GM19452 (cell line): ENCODE measurements around the gene RNF217.
"Not testable (repeated sequence)": the region's sequence is repeated elsewhere in the genome, so short reads cannot be mapped to it uniquely, and the experiment has no call there.

Source experiments
- ATAC-seq: cut with Tn5 transposase; IDR thresholded peaks from one replicate; pipeline ENCODE4 v1.9.1; 2021; ENCODE audit not compliant: unreplicated experiment

The RNF217 gene

DNA sequence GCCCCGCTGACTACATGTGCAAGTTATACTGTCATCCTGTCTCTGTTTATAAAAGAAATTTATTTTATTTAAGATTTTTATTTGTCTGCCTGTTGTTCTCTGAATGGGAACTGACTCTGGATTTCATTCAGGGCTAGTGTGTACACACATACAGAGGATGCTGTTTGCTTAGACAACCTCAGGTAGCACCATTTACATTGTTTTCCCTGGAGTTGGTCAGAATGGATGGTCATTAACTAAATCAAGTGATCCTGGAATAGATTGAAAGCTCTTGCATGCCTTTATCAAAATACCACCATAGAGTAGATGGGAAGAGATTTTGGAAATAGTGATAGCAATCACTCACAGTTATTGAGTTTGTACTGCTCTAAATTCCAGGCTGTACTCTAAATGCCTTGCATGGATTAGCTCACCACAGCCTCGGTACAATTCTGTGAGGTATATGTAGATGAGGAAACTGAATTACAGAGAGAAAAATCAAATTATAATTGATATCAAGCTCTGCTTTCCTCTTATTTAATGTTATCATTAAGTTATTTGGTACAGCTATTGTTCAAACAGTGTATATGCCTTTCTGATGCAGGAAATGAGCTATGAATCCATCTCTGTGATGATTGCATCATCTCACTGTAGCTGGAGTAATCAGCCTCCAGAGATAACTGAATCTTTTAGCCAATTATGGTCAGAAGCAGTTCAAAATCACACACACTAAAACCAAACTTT lies 51.9 kb downstream of the RNF217 start:
- ATAC-seq = no peak

DNA sequence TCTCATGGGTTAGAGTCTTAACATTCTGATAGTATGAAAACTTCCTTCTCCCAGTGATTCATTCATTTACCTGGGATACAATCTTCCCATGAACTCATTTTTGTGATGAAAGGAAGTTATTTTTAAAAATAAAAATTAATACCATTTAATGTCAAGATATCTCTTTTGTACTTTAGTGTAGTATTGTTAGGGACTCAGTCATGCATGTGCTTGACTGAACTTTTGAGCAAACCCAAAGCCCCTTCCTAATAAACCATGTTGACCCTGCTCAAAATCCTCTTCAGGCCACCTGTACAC lies 52.4 kb downstream of the RNF217 start:
- no peak for ATAC-seq

DNA sequence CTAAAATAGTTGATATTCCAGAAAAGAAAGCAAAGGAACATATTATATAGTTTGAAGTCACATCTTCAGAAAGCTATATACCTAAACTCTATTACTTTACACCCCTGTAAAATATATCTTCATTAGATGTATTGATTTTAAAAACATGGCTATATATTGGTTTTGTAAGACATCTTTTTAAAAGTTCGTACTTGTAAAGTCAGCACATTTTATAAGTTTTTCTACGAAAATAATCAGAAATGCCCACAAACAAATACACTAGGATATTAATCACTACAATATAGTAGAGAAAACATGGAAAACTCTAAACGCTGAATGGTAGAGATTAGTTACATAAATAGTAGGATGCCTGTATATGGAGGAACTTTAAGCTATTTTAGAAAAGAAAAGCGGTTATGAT lies 52.9 kb downstream of the RNF217 start:
- ATAC-seq = no peak

DNA sequence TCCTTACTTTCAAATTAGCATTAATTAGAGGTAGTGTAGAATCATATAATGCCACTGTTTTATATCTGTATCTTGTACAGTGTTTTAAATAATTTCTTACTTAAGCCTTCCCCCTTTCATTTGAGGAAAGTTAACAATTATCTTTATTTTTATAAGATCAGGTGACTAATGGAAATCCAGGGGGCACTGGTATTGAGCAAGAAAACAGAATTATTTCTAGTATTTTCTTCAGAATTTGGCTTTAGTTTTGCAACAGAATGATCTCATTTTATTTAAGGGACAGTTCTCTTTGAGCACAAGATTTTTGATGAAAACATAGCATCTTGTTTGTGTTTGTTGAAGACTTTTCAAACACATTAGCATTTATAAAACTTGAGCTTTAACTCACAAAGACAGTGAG lies 55.9 kb downstream of the RNF217 start:
- ATAC-seq = no peak

DNA sequence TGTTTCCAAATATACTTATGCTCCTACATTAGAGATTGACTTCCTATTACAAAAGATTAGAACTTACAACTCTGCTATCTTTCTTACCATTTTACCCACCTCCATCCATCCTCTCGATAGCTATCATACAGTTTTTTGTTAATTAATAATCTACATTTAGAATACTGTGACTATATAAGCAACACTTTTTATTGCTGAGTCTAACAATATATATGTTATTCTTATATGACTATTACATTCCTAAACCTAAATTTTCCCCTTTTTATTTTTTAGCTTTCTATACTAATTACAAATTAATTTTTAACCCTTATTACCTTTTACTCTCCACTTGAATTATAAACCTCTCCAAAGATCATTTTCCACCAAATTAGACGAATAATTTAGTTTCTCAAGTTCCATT lies 57.0 kb downstream of the RNF217 start:
- no peak for ATAC-seq

DNA sequence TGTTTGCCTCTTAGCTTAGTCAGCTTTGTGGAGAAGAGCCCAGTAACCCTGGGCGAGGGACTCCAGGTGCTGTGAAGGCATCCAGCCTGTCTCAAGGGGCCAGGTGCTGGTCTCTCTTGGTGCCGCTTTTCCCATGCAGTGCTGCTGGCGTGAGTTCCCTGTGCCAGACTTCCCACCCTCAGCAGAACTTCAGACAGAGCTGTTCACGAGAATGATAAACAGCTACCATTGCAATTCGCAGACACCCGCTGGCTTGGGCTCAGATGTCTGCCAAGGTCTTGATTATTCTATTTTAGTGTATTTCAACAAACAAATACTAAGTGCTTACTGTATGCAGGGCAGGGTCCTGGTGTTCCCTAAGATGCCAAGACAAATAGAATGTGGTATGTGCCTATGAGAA lies 57.7 kb downstream of the RNF217 start:
- no peak for ATAC-seq

DNA sequence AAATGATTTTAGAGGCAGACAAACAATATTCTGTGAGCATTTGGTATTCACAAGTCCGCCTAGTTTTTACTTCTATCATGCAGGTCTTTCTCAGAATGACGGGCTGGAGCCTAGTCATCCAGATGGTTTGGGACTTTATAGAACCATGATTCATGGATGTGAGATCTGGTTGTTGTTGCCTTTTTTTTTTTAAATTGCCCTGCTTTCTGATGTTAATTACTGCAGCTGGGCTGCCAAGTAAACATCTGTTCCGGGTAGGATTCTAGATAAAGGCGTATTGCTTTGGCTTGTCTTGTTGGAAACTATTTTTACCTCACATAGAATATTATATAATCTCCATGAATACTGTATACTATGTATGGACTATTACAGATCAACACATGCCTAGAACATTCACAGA lies 58.1 kb downstream of the RNF217 start:
- ATAC-seq = no peak

DNA sequence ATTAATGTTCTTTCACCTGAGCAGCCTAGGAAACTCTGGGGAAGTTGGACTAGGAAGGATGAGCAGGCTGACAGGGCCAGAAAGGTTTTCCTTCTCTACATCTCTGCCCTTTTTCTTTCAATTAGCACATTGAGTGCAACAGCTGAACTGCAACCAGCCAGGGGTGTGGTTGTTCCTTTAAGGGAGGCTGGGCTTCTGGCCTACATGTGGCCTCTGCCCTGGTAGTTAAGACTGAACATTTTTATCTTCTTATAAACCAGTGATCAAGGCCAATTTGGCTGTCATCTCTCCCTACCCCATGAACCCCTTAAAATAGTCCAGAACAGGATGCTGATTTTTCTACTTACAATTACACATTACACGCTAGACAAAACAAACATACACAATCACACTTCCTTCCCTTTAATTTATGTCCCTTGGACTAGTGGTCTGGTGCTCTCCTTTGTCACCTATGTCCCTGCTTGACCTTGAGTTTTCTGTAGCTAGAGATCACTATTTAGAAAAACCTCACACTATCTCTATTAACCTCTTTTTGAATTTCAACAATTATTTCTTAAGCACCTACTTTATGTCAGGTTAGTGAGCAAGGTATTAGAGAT lies 60.3 kb downstream of the RNF217 start:
- no peak for ATAC-seq

DNA sequence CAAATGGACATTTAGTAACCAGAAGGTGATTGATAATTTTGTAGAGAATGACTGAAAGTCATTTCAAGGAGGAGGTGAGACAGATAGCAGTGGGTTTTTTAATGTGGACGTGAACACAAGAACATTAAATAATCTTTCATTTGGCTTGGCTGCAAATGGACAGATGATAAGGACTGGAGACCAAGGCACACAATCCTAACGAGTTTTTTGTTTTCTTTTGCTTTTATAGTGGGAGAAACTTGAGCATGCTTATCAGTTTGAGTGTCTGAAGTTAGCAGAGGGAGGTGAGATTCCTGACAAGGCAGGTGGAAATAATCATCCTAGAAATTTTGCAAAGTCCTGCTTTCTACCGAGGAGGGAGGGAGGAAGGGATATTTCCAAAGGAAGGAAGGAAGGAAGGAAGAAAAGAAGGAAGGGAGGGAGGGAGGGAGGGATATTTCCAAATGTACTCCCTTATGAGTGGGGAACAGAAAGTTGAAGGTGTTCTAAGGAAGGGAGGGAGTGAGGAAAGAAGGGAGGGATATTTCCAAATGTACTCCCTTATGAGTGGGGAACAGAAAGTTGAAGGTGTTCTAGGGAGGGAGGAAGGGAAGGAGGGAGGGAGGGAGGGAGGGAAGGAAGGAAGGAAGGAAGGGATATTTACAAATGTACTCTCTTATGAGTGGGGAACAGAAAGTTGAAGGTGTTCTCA lies 63.1 kb downstream of the RNF217 start:
- ATAC-seq = no peak

DNA sequence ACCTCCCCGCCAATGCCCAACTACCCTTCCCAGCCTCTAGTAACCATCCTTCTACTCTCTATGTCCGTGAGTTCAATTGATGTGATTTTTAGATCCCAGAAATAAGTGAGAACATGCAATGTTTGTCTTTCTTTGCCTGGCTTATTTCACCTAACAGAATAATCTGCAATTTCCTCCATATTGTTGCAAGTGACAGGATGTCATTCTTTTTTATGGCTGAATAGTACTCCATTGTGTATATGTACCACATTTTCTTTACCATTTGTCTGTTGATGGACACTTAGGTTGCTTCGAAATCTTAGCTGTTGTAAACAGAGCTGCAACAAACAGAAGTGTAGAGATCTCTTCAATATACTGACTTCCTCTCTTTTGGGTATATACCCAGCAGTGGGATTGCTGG lies 65.0 kb downstream of the RNF217 start:
- ATAC-seq = no peak

DNA sequence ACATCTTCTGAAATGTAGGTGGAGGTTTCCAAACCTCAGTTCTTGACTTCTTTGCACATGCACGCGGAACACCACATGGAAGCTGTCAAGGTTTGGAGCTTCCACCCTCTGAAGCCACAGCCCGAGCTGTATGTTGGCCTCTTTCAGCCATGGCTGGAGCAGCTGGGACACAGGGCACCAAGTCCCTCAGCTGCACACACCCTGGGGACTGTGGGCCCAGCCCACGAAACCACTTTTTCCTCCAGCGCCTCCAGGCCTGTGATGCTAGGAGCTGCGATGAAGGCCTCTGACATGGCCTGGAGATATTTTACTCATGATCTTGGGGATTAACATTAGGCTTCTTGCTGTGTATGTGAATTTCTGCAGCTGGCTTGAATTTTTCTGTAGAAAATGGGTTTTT lies 68.7 kb downstream of the RNF217 start:
- ATAC-seq = no peak

DNA sequence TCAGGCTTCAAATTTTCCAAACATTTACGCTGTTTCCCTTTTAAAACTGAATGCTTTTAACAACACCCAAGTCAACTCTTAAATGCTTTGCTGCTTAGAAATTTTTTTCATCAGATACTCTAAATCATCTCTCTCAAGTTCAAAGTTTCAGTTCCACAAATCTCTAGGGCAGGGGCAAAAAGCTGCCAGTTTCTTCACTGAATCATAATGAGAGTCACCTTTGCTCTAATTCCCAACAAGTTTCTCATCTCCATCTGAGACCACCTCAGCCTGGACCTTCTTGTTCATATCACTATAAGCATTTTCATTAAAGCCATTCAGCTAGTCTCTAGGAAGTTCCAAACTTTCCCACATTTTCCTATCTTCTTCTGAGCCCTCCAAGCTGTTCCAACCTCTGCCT lies 69.1 kb downstream of the RNF217 start:
- ATAC-seq = no peak

DNA sequence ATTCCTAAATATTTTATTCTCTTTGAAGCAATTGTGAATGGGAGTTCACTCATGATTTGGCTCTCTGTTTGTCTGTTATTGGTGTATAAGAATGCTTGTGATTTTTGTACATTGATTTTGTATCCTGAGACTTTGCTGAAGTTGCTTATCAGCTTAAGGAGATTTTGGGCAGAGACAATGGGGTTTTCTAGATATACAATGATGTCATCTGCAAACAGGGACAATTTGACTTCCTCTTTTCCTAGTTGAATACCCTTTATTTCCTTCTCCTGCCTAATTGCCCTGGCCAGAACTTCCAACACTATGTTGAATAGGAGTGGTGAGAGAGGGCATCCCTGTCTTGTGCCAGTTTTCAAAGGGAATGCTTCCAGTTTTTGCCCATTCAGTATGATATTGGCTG lies 72.7 kb downstream of the RNF217 start:
- ATAC-seq = not testable (repeated sequence)

DNA sequence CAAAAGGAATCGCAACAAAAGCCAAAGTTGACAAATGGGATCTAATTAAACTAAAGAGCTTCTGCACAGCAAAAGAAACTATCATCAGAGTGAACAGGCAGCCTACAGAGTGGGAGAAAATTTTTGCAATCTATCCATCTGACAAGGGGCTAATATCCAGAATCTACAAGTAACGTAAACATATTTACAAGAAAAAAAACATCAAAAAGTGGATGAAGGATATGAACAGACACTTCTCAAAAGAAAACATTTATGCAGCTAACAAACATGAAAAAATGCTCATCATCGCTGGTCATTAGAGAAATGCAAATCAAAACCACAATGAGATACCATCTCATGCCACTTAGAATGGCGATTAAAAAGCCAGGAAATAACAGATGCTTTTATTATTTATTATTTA lies 74.2 kb downstream of the RNF217 start:
- not testable (repeated sequence) for ATAC-seq

DNA sequence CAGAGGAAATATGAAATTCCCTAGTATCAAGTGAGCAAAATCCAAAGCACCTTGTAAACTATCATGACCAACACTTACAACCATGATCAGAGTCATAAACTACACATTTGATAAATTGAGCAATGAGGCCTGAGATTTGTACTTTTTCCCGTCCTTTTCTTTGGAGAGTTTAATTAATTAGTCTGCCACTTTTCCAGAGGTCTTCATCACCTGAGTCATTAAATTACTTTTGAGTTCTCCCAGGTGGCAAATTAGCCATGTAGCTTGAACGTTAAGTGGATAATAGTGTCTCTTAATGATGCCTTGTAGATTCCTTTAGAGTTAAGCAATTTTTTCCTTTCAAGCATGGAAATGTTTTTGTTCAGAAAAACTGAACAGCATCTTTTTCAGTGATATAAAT lies 75.6 kb downstream of the RNF217 start:
- ATAC-seq = no peak

DNA sequence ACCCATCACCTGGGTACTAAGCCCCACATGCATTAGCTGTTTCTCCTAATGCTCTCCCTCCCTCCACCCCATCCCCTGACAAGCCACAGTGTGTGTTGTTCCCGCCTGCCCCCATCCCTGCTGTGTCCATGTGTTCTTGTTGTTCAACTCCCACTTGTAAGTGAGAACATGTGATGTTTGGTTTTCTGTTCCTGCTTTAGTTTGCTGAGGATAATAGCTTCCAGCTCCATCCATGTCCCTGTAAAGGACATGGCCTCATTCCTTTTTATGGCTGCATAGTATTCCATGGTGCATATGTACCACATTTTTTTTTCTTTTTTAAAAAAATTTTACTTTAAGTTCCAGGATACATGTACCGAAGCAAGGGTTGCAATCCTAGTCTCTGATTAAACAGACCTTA lies 76.7 kb downstream of the RNF217 start:
- ATAC-seq = no peak

DNA sequence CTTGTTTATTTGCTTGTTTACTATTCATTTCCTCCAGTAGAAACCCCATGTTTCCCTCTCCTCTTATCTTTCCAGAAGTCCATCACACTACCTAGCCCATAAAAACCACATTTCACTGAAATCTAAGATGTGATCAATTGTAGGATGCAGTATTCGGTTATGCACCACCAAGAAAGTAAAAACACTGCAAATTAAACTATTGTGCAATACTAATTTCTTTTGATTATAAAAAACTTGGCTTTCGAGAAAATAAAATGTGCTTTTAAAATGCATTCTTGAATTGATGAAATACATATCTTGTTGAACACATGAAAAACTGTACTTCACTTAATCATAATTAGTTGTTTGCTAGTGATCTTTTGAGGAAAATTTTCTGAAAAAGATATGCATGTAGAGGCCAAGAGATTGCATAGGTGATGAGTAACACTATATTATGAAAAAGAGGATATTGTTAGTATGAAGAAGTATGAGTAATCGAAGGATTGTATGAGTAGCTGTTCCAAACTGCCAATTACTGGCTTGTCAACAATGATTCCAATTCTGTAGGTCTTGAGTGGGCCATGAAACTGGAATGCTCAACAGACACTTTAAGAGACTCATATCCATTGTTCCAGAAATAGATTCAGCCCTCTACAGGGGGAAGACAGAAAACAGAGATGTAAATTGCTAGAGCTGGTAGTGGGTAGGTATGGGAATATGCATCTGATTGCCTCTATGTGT lies 79.7 kb downstream of the RNF217 start:
- ATAC-seq = no peak

DNA sequence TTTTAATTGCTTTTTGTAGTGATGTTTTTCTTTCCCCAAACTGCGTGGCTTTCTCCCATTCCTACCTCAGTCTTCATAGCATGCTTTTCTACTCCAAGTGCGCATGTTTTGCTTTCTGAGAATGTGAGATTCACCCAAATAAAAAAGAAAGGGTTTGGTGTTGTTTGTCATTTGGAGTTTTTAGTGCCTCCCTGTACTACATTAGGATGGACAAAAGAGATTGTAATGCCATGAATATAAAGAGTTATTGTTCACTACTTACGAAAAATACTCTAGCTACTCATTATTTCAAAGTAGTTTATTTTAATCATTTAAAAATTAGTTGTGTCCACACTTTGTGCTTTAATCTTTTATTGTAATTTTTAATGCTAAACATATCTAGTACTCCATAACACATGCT lies 81.8 kb downstream of the RNF217 start:
- ATAC-seq = no peak

DNA sequence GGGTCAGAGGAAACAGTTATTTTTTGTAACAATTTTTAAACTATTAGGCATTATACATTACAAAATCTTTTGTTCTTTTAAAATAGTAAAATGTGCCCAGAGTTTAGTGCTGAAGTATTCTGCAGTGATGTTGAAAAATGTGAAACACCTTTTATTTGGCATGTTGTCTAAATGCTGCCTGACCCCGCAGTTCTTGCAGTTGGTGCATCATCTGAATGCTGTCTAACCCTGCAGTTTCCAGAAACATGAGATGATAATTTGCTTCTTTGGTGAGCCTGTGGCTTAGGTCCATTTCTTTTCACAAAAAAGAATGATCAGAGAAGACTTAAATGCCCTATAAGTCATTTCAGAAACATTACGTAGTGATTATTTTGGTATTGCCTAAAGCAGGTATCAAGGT lies 82.4 kb downstream of the RNF217 start:
- ATAC-seq = no peak

DNA sequence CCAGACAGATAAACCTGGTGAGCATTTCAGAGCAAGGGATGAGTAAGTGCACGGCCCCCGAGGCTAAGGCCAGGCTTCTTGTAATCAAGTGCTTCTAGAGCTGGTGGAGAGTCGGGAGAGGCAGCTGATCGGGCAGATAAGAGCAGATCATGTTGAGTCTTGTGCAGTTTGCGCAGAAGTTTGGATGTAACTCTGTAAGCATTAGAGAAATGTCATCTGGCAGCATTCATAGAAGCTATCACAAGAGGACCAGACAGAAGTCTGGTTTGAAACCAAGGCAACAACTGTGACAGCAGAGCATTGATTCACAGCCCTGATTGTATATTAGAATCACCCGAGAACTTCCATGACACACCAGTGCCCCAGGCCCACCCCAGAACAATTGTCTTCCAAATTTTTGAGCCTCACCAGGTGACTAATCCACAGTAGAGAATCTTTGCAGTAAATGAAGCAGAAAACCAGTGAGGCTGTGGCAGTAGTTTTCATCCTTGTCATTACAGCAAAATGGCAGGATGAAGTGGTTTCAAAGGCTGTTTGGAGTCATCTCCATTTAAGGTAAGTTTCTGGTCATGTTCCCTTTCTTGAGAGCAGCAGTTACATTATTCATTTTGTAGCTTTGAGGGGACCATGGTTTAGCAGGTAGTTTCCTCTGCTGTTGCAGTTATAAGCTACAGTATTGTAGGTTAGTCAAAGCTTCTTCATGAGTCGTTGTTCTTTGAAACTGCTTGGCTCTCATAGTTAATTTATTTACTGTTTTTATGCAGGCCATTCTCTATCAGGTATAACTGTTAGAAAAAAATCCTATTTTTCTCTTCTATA lies 84.1 kb downstream of the RNF217 start:
- no peak for ATAC-seq

DNA sequence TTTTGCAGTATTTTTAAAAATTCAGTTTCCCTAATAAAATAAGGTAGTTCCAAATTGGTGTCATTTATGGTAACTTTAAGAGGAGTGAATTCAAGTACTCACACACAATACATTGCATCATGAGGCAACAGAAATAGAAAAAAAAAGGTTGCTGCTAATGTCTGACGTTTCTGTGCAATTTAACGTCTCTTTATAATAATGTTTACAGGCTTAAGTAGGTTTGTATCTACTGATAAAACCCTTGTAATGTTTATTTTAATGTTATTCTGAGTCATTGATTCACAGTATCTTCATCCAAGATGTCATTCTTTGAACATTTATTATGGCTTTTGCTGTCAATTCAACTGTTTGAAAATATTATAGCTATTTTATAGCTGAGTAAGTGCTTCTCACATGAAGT lies 86.0 kb downstream of the RNF217 start:
- ATAC-seq = no peak
